Measurements from ENCODE around the gene ARSB. TPM values are rescaled to one million over a fixed set of nuclear protein-coding genes. Genes with fewer than 3 reads are reported as not detected.

Gene ARSB
- polyA plus RNA-seq, 1 of the 3 experiments (the other 2 are of a cell fraction) = 12.5 TPM

- 97% methylated on average over 9 of the region's 9 CpGs for WGBS (ENCODE audit: low lambda C conversion rate)
- no peak overlapping the region for H3K4me2 ChIP-seq
- ChIA-PET POLR2A (no interaction called here), CTCF (interaction anchor here (2.4 kb wide), 1 partner anchor 10 kb away, joined by 7 read pairs; no protein-coding TSS in a partner anchor)
- H3F3A ChIP-seq (replicated peaks; ENCODE audit: insufficient read depth) = peaks cover 7% of the 10 kb centered on the region
- H3K36me3 ChIP-seq (replicated peaks in 1 of 2; ENCODE audit: control insufficient read depth in 1 of 2, insufficient read depth in 2 of 2, low read length in 1 of 2) = no peaks in the 10 kb centered on the region
- no peak for TF ChIP-seq ZBTB33 (IDR thresholded peaks at IDR 0.05; ENCODE audit: borderline replicate concordance, low read depth)
- TF ChIP-seq GATA2 (CRISPR knock-in tag; IDR thresholded peaks at IDR 0.05) = no peak
- no peak for TF ChIP-seq USF1 (IDR thresholded peaks at IDR 0.05; ENCODE audit: borderline replicate concordance, low read depth)
- TF ChIP-seq NRF1 (IDR thresholded peaks at IDR 0.05; ENCODE audit: low read depth, low read length) = no peak
- TF ChIP-seq IRF3 (IDR thresholded peaks at IDR 0.05; ENCODE audit: low read depth, low read length) = no peak
- TF ChIP-seq PBX3 (IDR thresholded peaks at IDR 0.05) = no peak
- no peak for TF ChIP-seq FOXJ3 (CRISPR knock-in tag; IDR thresholded peaks at IDR 0.05)
- TF ChIP-seq RFX5 (IDR thresholded peaks at IDR 0.05; ENCODE audit: low read length) = no peak
- TF ChIP-seq GABPA (IDR thresholded peaks at IDR 0.05; ENCODE audit: low read depth) = no peak
- no peak for TF ChIP-seq TAF1 (IDR thresholded peaks at IDR 0.05; ENCODE audit: borderline replicate concordance, low read depth, low read length)
- TF ChIP-seq EZH2phosphoT487 (IDR thresholded peaks at IDR 0.05; ENCODE audit: borderline replicate concordance, low read depth) = no peak
- no peak for TF ChIP-seq FOSL2 (IDR thresholded peaks at IDR 0.05; ENCODE audit: borderline replicate concordance, low read depth)
- H2AFZ ChIP-seq (ENCODE audit: low read depth) = no peak overlapping the region
- H3K27ac ChIP-seq (ENCODE audit: low read depth in 2 of 2, low read length in 1 of 2) = no peak overlapping the region
- no peak overlapping the region for H3K4me3 ChIP-seq (ENCODE audit: low read depth in 2 of 2, low read length in 1 of 2)
- no peak for DNase-seq
- peaks cover 6 to 8% of the 10 kb centered on the region in 2 experiments; a peak in 2 of 4 replicates for H3K4me1 ChIP-seq (ENCODE audit: control insufficient read depth in 1 of 2, insufficient read depth in 2 of 2, low read depth in 1 of 2, low read length in 1 of 2)
- no peak overlapping the region for H3K9ac ChIP-seq
- H3K79me2 ChIP-seq (ENCODE audit: insufficient read depth) = no peaks in the 10 kb centered on the region
- no peaks in the 10 kb centered on the region for H3K9me3 ChIP-seq
- H4K20me1 ChIP-seq (ENCODE audit: insufficient read depth) = no peaks in the 10 kb centered on the region
- no peaks in the 10 kb centered on the region for H3K27me3 ChIP-seq (ENCODE audit: insufficient read depth)
- no peaks in the 10 kb centered on the region for H3K9me2 ChIP-seq
These were observed 54.4 kb downstream of the ARSB start for GRCh38 chr5:78930721-78931120.

GRCh38 chr5:78929833-78930232 lies 55.3 kb downstream of the ARSB start:
- ChIA-PET CTCF (no interaction called here), POLR2A (no interaction called here)
- Histone ChIP-seq H3K4me2 (no peak overlapping the region), H3K27ac (ENCODE audit: low read depth in 2 of 2, low read length in 1 of 2) (no peak overlapping the region), H3K9me3 (no peaks in the 10 kb centered on the region), H3K9me2 (no peaks in the 10 kb centered on the region), H3K79me2 (ENCODE audit: insufficient read depth) (no peaks in the 10 kb centered on the region), H4K20me1 (ENCODE audit: insufficient read depth) (no peaks in the 10 kb centered on the region), H3K27me3 (ENCODE audit: insufficient read depth) (no peaks in the 10 kb centered on the region), H3K36me3 (replicated peaks in 1 of 2; ENCODE audit: control insufficient read depth in 1 of 2, insufficient read depth in 2 of 2, low read length in 1 of 2) (no peaks in the 10 kb centered on the region), H3F3A (replicated peaks; ENCODE audit: insufficient read depth) (peaks cover 7% of the 10 kb centered on the region), H2AFZ (ENCODE audit: low read depth) (no peak overlapping the region), H3K4me1 (ENCODE audit: control insufficient read depth in 1 of 2, insufficient read depth in 2 of 2, low read depth in 1 of 2, low read length in 1 of 2) (peaks cover 6 to 8% of the 10 kb centered on the region in 2 experiments; a peak in 2 of 4 replicates), H3K9ac (no peak overlapping the region), H3K4me3 (ENCODE audit: low read depth in 2 of 2, low read length in 1 of 2) (no peak overlapping the region)
- no peak for DNase-seq
- TF ChIP-seq GATA2 (CRISPR knock-in tag; IDR thresholded peaks at IDR 0.05) = no peak
- TF ChIP-seq NFIC (IDR thresholded peaks at IDR 0.05; ENCODE audit: borderline replicate concordance) = no peak
- TF ChIP-seq CTCF (IDR thresholded peaks at IDR 0.05) = no peak
- 90% methylated on average over 4 of the region's 4 CpGs for WGBS (ENCODE audit: low lambda C conversion rate)

All from SK-N-SH (cell line).